Loucy (cell line): ENCODE data around the gene MYBBP1A.

Source experiments
- H2AFZ ChIP-seq: fragments of 200-600 bp; sonication (generic); 2 replicates; pipeline ENCODE4 v1.6.0; 2016; ENCODE audit warnings: antibody characterized with exemption, mild to moderate bottlenecking, low read length, moderate library complexity
- H3F3A ChIP-seq: fragments of 200-600 bp; 2 replicates; pipeline ENCODE4 v1.6.0; 2016; ENCODE audit warnings: antibody characterized with exemption, low read depth, mild to moderate bottlenecking
- H3K27me3 ChIP-seq: fragments of 200-600 bp; sonication (generic); 2 replicates; pipeline ENCODE4 v1.6.1; 2014; ENCODE audit warnings: low read length, mild to moderate bottlenecking; ENCODE audit not compliant: insufficient read depth, poor library complexity, severe bottlenecking
- H3K36me3 ChIP-seq: fragments of 200-600 bp; sonication (generic); 2 replicates; pipeline ENCODE4 v1.6.1; 2016; ENCODE audit warnings: low read length; ENCODE audit not compliant: insufficient read depth
- H3K4me1 ChIP-seq: fragments of 200-600 bp; sonication (generic); 2 replicates; pipeline ENCODE4 v1.5.1; 2014; ENCODE audit warnings: low read length, mild to moderate bottlenecking; ENCODE audit not compliant: insufficient read depth, poor library complexity, severe bottlenecking
- H3K4me2 ChIP-seq: fragments of 200-600 bp; sonication (generic); 2 replicates; pipeline ENCODE4 v1.6.0; 2014; ENCODE audit warnings: antibody characterized with exemption, low read length, low read depth, mild to moderate bottlenecking; ENCODE audit not compliant: poor library complexity, severe bottlenecking
- H3K4me3 ChIP-seq: fragments of 200-600 bp; sonication (generic); 2 replicates; pipeline ENCODE4 v1.5.1; 2014; ENCODE audit warnings: low read length, mild to moderate bottlenecking, mixed read lengths; ENCODE audit not compliant: poor library complexity, severe bottlenecking
- H3K79me2 ChIP-seq: fragments of 200-600 bp; sonication (generic); 2 replicates; pipeline ENCODE4 v1.6.1; 2014; ENCODE audit warnings: low read length; ENCODE audit not compliant: insufficient read depth
- H3K9ac ChIP-seq: fragments of 200-600 bp; sonication (generic); 2 replicates; pipeline ENCODE4 v1.6.0; 2014; ENCODE audit warnings: mild to moderate bottlenecking, low read depth, low read length, moderate library complexity; ENCODE audit not compliant: poor library complexity, severe bottlenecking
- H3K9me2 ChIP-seq: fragments of 200-600 bp; sonication (generic); replicated peaks from 2 replicates; pipeline ENCODE4 v1.6.1; 2016; ENCODE audit warnings: low read depth, low read length, mixed read lengths
- H3K9me3 ChIP-seq: fragments of 200-600 bp; sonication (generic); 2 replicates; pipeline ENCODE4 v1.6.1; 2014; ENCODE audit warnings: mild to moderate bottlenecking, antibody characterized with exemption, low read length, low read depth; ENCODE audit not compliant: insufficient read depth
- H4K20me1 ChIP-seq: fragments of 200-600 bp; sonication (generic); 2 replicates; pipeline ENCODE4 v1.6.0; 2014; ENCODE audit warnings: antibody characterized with exemption, low read length, mild to moderate bottlenecking; ENCODE audit not compliant: insufficient read depth, poor library complexity, severe bottlenecking
- CTCF ChIP-seq: fragments of 200-600 bp; sonication (generic); conservative IDR thresholded peaks from 2 replicates; pipeline ENCODE4 v1.5.1; 2014; ENCODE audit warnings: mild to moderate bottlenecking, antibody characterized with exemption, low read length
- EZH2phosphoT487 ChIP-seq: fragments of 200-600 bp; IDR thresholded peaks from 2 replicates; pipeline ENCODE4 v1.6.1; 2018; ENCODE audit warnings: antibody characterized with exemption, mild to moderate bottlenecking, moderate library complexity, borderline replicate concordance

The MYBBP1A gene

GRCh38 chr17:4514206-4514605, 41.0 kb downstream of the MYBBP1A start:
- no peak overlapping the region for H3K4me2 ChIP-seq
- no peaks in the 10 kb centered on the region for H3F3A ChIP-seq
- no peak overlapping the region for H3K4me3 ChIP-seq
- H3K9me3 ChIP-seq, result no peaks in the 10 kb centered on the region
- peaks cover 17% of the 10 kb centered on the region; the same call in 1 of the 2 replicates for H3K79me2 ChIP-seq
- no peak overlapping the region for H3K9ac ChIP-seq
- H3K4me1 ChIP-seq, result peaks cover 7% of the 10 kb centered on the region
- no peaks in the 10 kb centered on the region for H3K9me2 ChIP-seq
- no peak for TF ChIP-seq EZH2phosphoT487
- TF ChIP-seq CTCF, result no peak
- no peak overlapping the region for H2AFZ ChIP-seq
- H3K36me3 ChIP-seq, result no peaks in the 10 kb centered on the region; the same call in 1 of the 2 replicates
- H3K27me3 ChIP-seq, result no peaks in the 10 kb centered on the region
- no peaks in the 10 kb centered on the region for H4K20me1 ChIP-seq

DNA sequence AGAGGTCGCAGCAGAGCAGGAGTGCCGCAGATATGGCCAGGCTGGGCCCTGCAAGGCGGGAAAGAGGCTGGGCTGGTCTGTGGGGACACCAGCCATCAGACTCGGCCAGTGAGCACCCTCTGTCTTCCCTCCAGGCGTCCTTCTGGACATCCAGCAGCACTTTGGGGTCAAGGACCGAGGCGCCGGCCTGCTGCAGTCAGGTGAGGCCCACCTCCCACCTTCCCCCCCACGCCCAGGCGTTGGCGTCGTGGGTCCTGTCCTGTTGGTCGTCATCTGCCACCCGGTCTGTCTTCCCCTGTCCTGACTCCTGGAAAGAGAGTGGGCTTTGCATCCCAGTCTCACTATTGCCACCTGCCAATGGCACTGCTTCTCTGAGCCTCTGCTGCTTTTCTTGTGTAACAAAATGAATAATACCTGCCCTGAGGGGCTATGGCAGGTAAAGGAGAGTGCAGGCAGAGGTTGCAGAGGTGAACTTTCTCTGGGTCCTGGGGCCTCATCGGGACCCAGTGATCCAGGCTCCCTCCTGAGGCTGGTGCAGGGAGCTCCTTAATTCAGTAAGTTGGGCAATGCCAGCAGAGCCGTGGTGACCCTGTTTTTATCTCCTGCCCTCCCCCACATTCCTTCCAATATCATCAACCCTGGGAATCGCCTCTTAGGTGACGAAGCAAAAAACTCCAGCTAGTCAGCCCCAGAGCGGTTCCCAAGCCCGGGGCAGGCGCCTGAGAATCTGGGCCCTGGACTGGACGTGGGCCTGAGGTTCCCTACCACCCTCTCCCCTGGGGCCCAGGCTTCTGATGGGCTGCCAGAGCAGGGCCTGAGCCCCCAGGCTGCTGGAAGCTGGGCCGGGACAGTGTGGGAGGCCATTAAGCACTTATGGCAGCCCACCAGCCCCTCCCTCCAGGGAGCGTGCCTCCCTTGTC, 41.8 kb downstream of the MYBBP1A start:
- Histone ChIP-seq H3F3A (no peaks in the 10 kb centered on the region), H3K4me3 (no peak overlapping the region), H4K20me1 (peaks cover 6% of the 10 kb centered on the region), H3K4me2 (no peak overlapping the region), H3K9me3 (no peaks in the 10 kb centered on the region), H3K9me2 (no peaks in the 10 kb centered on the region), H3K36me3 (no peaks in the 10 kb centered on the region; the same call in 1 of the 2 replicates), H3K79me2 (peaks cover 25% of the 10 kb centered on the region; the same call in 1 of the 2 replicates), H3K9ac (no peak overlapping the region), H3K4me1 (peaks cover 16% of the 10 kb centered on the region), H3K27me3 (no peaks in the 10 kb centered on the region), H2AFZ (no peak overlapping the region)
- no peak for TF ChIP-seq CTCF
- no peak for TF ChIP-seq EZH2phosphoT487

- H3K9me2 ChIP-seq, result no peaks in the 10 kb centered on the region
- H3K4me1 ChIP-seq, result peaks cover 21% of the 10 kb centered on the region
- no peaks in the 10 kb centered on the region; the same call in 1 of the 2 replicates for H3K36me3 ChIP-seq
- no peak overlapping the region for H3K4me2 ChIP-seq
- H3K27me3 ChIP-seq, result no peaks in the 10 kb centered on the region
- no peaks in the 10 kb centered on the region for H3K9me3 ChIP-seq
- H3K79me2 ChIP-seq, result peaks cover 35% of the 10 kb centered on the region; the same call in 1 of the 2 replicates
- H2AFZ ChIP-seq, result no peak overlapping the region
- no peaks in the 10 kb centered on the region for H3F3A ChIP-seq
- H3K9ac ChIP-seq, result no peak overlapping the region
- TF ChIP-seq CTCF (no peak), EZH2phosphoT487 (no peak)
- no peak overlapping the region for H3K4me3 ChIP-seq
- peaks cover 6% of the 10 kb centered on the region for H4K20me1 ChIP-seq
Measured at GRCh38 chr17:4512156-4513112, 42.8 kb downstream of the MYBBP1A start.
